ENCODE measurements around the gene SHROOM2. TPM values are rescaled to one million over a fixed set of nuclear protein-coding genes. Genes with fewer than 3 reads are reported as not detected.

The SHROOM2 gene
- total and polyA plus RNA-seq, 2 of the 4 experiments (the other 2 are of a cell fraction) = 8.1 to 14.2 TPM

- Histone ChIP-seq H4K20me1 (ENCODE audit: insufficient read depth, low read length) (no peaks in the 10 kb centered on the region), H2AK9ac (replicated peaks; ENCODE audit: low read depth, low read length, poor library complexity) (no peak overlapping the region), H3K4me1 (ENCODE audit: control insufficient read depth, insufficient read depth, low read length) (peaks cover 35% of the 10 kb centered on the region), H3K79me1 (ENCODE audit: low read depth in 1 of 2, low read length in 2 of 2) (peaks cover 8 to 47% of the 10 kb centered on the region in 2 experiments), H4K91ac (ENCODE audit: insufficient read depth, low read depth, low read length) (no peak overlapping the region), H2AFZ (replicated peaks; ENCODE audit: low read length, poor library complexity) (no peak overlapping the region), H3K4ac (ENCODE audit: low read depth, low read length) (peak overlapping the region; percentile 4; the same call in 1 of the 2 replicates), H3K9me1 (ENCODE audit: insufficient read depth, low read length) (peaks cover 9% of the 10 kb centered on the region; the same call in 1 of the 2 replicates), H3K4me2 (ENCODE audit: low read depth, low read length) (no peak overlapping the region), H3K56ac (ENCODE audit: extremely low read depth, insufficient read depth, low read length) (0 out of 2 replicates have a peak overlapping the region, but pooled peaks have one; percentile 27), H3K14ac (replicated peaks; ENCODE audit: low read depth, low read length) (peak overlapping the region; percentile 48; the same call in 1 of the 2 replicates), H3K27ac (ENCODE audit: insufficient read depth, low read length) (peak overlapping the region; percentile 13; the same call in 1 of the 2 replicates), H3K9me3 (ENCODE audit: control insufficient read depth, insufficient read depth, low read length) (no peaks in the 10 kb centered on the region), H4K5ac (ENCODE audit: low read depth, low read length) (peak overlapping the region; percentile 1; the same call in 1 of the 2 replicates), H4K8ac (ENCODE audit: low read depth in 2 of 2, low read length in 2 of 2) (peak overlapping the region in 1 of 2 experiments; percentile 31; a peak in 2 of 4 replicates), H2BK20ac (ENCODE audit: low read depth, low read length) (peak overlapping the region; percentile 72; the same call in 1 of the 2 replicates), H2AK5ac (ENCODE audit: low read depth, low read length) (peak overlapping the region; percentile 60; the same call in 1 of the 2 replicates), H3K27me3 (ENCODE audit: control insufficient read depth, insufficient read depth, low read length) (no peaks in the 10 kb centered on the region), H3K9ac (ENCODE audit: low read depth, low read length) (no peak overlapping the region), H2BK120ac (ENCODE audit: low read depth, low read length) (peak overlapping the region; percentile 60), H3K36me3 (ENCODE audit: control insufficient read depth, insufficient read depth, low read length) (no peaks in the 10 kb centered on the region), H2BK15ac (ENCODE audit: low read depth, low read length) (no peak overlapping the region), H3K18ac (ENCODE audit: low read depth, low read length) (peak overlapping the region; percentile 16), H3K23ac (ENCODE audit: low read depth, low read length) (no peak overlapping the region), H2BK5ac (ENCODE audit: low read depth, low read length, poor library complexity, severe bottlenecking) (peak overlapping the region; percentile 55), H3K4me3 (ENCODE audit: insufficient read depth, low read depth, low read length) (no peak overlapping the region)
- POLR2A ChIA-PET (ENCODE audit: unreplicated experiment) = no interaction called here
- in situ Hi-C loops (cut with MboI; ENCODE audit: low sequenced_read_pairs) = no loop called here
- no CpG with 5 or more reads among the region's 5 CpGs for WGBS, 2 experiments (ENCODE audit: extremely low coverage in 2 of 2, insufficient read length in 1 of 2)
- no TSS peak for BruUV-seq (replicated peaks)
- ATAC-seq (ENCODE audit: low read depth) (peak; percentile 12; the same call in 1 of the 2 replicates), DNase-seq (no peak)
- intact Hi-C loops (cut with micrococcal nuclease) = no loop called here
- dilution Hi-C loops (cut with HindIII; ENCODE audit: low sequenced_read_pairs, unreplicated experiment) = no loop called here
- CTCF ChIA-PET = interaction anchor here (1.1 kb wide), 1 partner anchor 217 kb away, joined by 3 read pairs; no protein-coding TSS in a partner anchor
- TF ChIP-seq, protein P1, sequence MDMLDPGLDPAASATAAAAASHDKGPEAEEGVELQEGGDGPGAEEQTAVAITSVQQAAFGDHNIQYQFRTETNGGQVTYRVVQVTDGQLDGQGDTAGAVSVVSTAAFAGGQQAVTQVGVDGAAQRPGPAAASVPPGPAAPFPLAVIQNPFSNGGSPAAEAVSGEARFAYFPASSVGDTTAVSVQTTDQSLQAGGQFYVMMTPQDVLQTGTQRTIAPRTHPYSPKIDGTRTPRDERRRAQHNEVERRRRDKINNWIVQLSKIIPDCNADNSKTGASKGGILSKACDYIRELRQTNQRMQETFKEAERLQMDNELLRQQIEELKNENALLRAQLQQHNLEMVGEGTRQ (IDR thresholded peaks at IDR 0.05; ENCODE audit: low read depth, low read length) = no peak
- TF ChIP-seq BHLHE40 (IDR thresholded peaks at IDR 0.05; ENCODE audit: low read depth, low read length) (no peak), CHD1 (IDR thresholded peaks at IDR 0.05; ENCODE audit: low read depth, low read length) (no peak), FOS (IDR thresholded peaks at IDR 0.05; ENCODE audit: low read depth, low read length) (no peak), RFX5 (IDR thresholded peaks at IDR 0.05; ENCODE audit: low read depth, low read length) (no peak), RAD21 (IDR thresholded peaks at IDR 0.05; ENCODE audit: low read length) (no peak), ELK1 (IDR thresholded peaks at IDR 0.05; ENCODE audit: borderline replicate concordance, low read depth, low read length) (no peak), SMC3 (IDR thresholded peaks at IDR 0.05; ENCODE audit: low read depth, low read length) (no peak), POLR2A (IDR thresholded peaks at IDR 0.05; ENCODE audit: low read depth, low read length) (no peak), MAFK (IDR thresholded peaks at IDR 0.05; ENCODE audit: low read depth, low read length) (no peak), NFE2L2 (IDR thresholded peaks at IDR 0.05; ENCODE audit: low read depth, low read length) (no peak), CEBPB (IDR thresholded peaks at IDR 0.05; ENCODE audit: low read depth, low read length) (no peak)
- TF ChIP-seq, protein P2, sequence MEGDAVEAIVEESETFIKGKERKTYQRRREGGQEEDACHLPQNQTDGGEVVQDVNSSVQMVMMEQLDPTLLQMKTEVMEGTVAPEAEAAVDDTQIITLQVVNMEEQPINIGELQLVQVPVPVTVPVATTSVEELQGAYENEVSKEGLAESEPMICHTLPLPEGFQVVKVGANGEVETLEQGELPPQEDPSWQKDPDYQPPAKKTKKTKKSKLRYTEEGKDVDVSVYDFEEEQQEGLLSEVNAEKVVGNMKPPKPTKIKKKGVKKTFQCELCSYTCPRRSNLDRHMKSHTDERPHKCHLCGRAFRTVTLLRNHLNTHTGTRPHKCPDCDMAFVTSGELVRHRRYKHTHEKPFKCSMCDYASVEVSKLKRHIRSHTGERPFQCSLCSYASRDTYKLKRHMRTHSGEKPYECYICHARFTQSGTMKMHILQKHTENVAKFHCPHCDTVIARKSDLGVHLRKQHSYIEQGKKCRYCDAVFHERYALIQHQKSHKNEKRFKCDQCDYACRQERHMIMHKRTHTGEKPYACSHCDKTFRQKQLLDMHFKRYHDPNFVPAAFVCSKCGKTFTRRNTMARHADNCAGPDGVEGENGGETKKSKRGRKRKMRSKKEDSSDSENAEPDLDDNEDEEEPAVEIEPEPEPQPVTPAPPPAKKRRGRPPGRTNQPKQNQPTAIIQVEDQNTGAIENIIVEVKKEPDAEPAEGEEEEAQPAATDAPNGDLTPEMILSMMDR (conservative IDR thresholded peaks at IDR 0.05; ENCODE audit: low read depth, low read length) = no peak
Observed at GRCh38 chrX:9903146-9903545, 116.9 kb downstream of the SHROOM2 start.
